Endothelial cell of umbilical vein (primary cell): ENCODE results near the gene GNB1. TPM values are rescaled to one million over a fixed set of nuclear protein-coding genes. Genes with fewer than 3 reads are reported as not detected.

Experiments
- BruUV-seq: library from RNA; stranded (reverse); fragments of 400-500 nt; replicated peaks from 2 replicates; lab custom pipeline; 2021; lab: Mats Ljungman, UMichigan
- CTCF ChIA-PET: fragments of 300-600, 350-600 bp; sonication (Branson Sonifier 250); formaldehyde crosslinking; loops from one replicate; lab custom pipeline; 2021; ENCODE audit warnings: antibody characterized with exemption, inconsistent platforms; lab: Charles Lee
- POLR2A ChIA-PET: fragments of 300-600, 350-600 bp; sonication (Branson Sonifier 250); formaldehyde crosslinking; loops from one replicate; lab custom pipeline; 2021; ENCODE audit warnings: antibody characterized with exemption, inconsistent platforms; lab: Charles Lee
- DNase-seq: peaks from one replicate; pipeline ENCODE4 v3.0.0-alpha.2; 2011; ENCODE audit warnings: low read depth, low spot score
- FAIRE-seq: peaks from 2 replicates; lab custom pipeline; 2011; peaks lifted over from hg19 to GRCh38; lab: Jason Lieb, UNC
- H2AFZ ChIP-seq: 2 replicates; pipeline ENCODE4 v1.6.0; 2012; ENCODE audit warnings: low read depth, low read length, control low read depth, inconsistent platforms
- H3K27ac ChIP-seq: 2 replicates; pipeline ENCODE4 v1.5.1; 2011; ENCODE audit warnings: low read depth, mild to moderate bottlenecking, control low read depth, low read length, moderate library complexity; ENCODE audit not compliant: insufficient read depth
- H3K27me3 ChIP-seq, 2 experiments: 2 replicates each; pipeline versions ENCODE4 v1.6.0 to v1.6.1; 2011; ENCODE audit warnings: low read length in 2 of 2, mixed read lengths in 1 of 2; ENCODE audit not compliant: control insufficient read depth in 2 of 2, insufficient read depth in 2 of 2
- H3K36me3 ChIP-seq, 2 experiments: 2 replicates in 1 of 2; 3 replicates in 1 of 2; pipeline ENCODE4 v1.5.1; 2011; ENCODE audit warnings: low read length in 2 of 2, mild to moderate bottlenecking in 1 of 2, moderate library complexity in 1 of 2; ENCODE audit not compliant: control insufficient read depth in 2 of 2, insufficient read depth in 2 of 2; ENCODE audit errors: extremely low read depth in 1 of 2
- H3K4me1 ChIP-seq: 3 replicates; pipeline ENCODE4 v1.5.1; 2011; ENCODE audit warnings: mild to moderate bottlenecking, low read length; ENCODE audit not compliant: control insufficient read depth, insufficient read depth; ENCODE audit errors: extremely low read depth
- H3K4me2 ChIP-seq: 2 replicates; pipeline ENCODE4 v1.6.1; 2011; ENCODE audit warnings: low read length, control low read depth, mixed read lengths; ENCODE audit not compliant: insufficient read depth
- H3K4me3 ChIP-seq, 3 experiments: fragments of 200-600 bp in 1 of 3; sonication (generic), shearing (Covaris generic) in 1 of 3; replicated peaks in 1 of 3; 2 replicates each; pipeline ENCODE4 v1.5.1; 2011 to 2016; ENCODE audit warnings: control low read depth in 3 of 3, low read length in 3 of 3, mild to moderate bottlenecking in 2 of 3, inconsistent platforms in 1 of 3, low read depth in 1 of 3, moderate library complexity in 1 of 3; ENCODE audit not compliant: insufficient read depth in 1 of 3
- H3K79me2 ChIP-seq: 2 replicates; pipeline ENCODE4 v1.6.0; 2012; ENCODE audit warnings: low read length, inconsistent platforms; ENCODE audit not compliant: control insufficient read depth, insufficient read depth
- H3K9ac ChIP-seq: replicated peaks from 2 replicates; pipeline ENCODE3; 2011; ENCODE audit warnings: low read length, control low read depth; ENCODE audit not compliant: insufficient read depth; ENCODE audit errors: extremely low read depth
- H3K9me1 ChIP-seq: replicated peaks from 3 replicates; pipeline ENCODE4 v1.6.0; 2011; ENCODE audit warnings: mild to moderate bottlenecking, low read length; ENCODE audit not compliant: control insufficient read depth, insufficient read depth; ENCODE audit errors: extremely low read depth
- H3K9me3 ChIP-seq: replicated peaks from 2 replicates; pipeline ENCODE4 v1.5.1; 2012; ENCODE audit warnings: low read length, inconsistent platforms; ENCODE audit not compliant: control insufficient read depth, insufficient read depth
- H4K20me1 ChIP-seq: replicated peaks from 2 replicates; pipeline ENCODE3; 2011; ENCODE audit warnings: mild to moderate bottlenecking, low read length; ENCODE audit not compliant: control insufficient read depth, insufficient read depth; ENCODE audit errors: extremely low read depth
- CTCF ChIP-seq, 2 donors: IDR thresholded peaks; 1 replicate in 1 of 2; 2 replicates in 1 of 2; pipeline ENCODE4 v1.5.1; 2011; ENCODE audit warnings: low read length in 2 of 2, mild to moderate bottlenecking in 2 of 2, moderate library complexity in 2 of 2, control low read depth in 1 of 2, inconsistent platforms in 1 of 2, low read depth in 1 of 2; ENCODE audit not compliant: insufficient read depth in 1 of 2; ENCODE audit errors: extremely low read depth in 1 of 2
- EZH2 ChIP-seq: IDR thresholded peaks from 2 replicates; pipeline ENCODE4 v1.6.1; 2012; ENCODE audit warnings: borderline replicate concordance, low read depth, mild to moderate bottlenecking, moderate library complexity, low read length, inconsistent platforms; ENCODE audit not compliant: severe bottlenecking
- FOS ChIP-seq: IDR thresholded peaks from 2 replicates; pipeline ENCODE4 v1.6.1; 2011; ENCODE audit warnings: mild to moderate bottlenecking, low read length, moderate library complexity, borderline replicate concordance; ENCODE audit not compliant: insufficient read depth
- GATA2 ChIP-seq: IDR thresholded peaks from 2 replicates; pipeline ENCODE4 v1.7.0; 2011; ENCODE audit warnings: low read depth, mild to moderate bottlenecking, moderate library complexity, mixed read lengths, low read length; ENCODE audit not compliant: insufficient read length, insufficient read depth
- JUN ChIP-seq: IDR thresholded peaks from 2 replicates; pipeline ENCODE4 v1.6.1; 2011; ENCODE audit warnings: borderline replicate concordance, low read depth; ENCODE audit not compliant: insufficient read length, insufficient read depth
- MAX ChIP-seq: IDR thresholded peaks from 2 replicates; pipeline ENCODE4 v1.6.1; 2011; ENCODE audit not compliant: insufficient read depth, insufficient read length
- MYC ChIP-seq: IDR thresholded peaks from one replicate; pipeline ENCODE4 v1.6.1; 2011; ENCODE audit warnings: mild to moderate bottlenecking, low read depth, low read length
- POLR2A ChIP-seq: IDR thresholded peaks from 2 replicates; pipeline ENCODE4 v1.6.1; 2012; ENCODE audit warnings: low read depth, mild to moderate bottlenecking, control low read depth, low read length
- POLR2AphosphoS5 ChIP-seq: IDR thresholded peaks from 2 replicates; pipeline ENCODE4 v1.6.1; 2012; ENCODE audit warnings: low read depth, mild to moderate bottlenecking, control low read depth, low read length, moderate library complexity; ENCODE audit not compliant: insufficient read depth
- dilution Hi-C: fragments of 300-500 bp; cut with MboI; formaldehyde crosslinking; loops from one replicate; pipeline ENCODE4 v1.15.0; 2019; ENCODE audit warnings: low sequenced_read_pairs; ENCODE audit not compliant: extremely low pct_ligation_motif_present
- intact Hi-C: fragments of 100-400 bp; cut with micrococcal nuclease; formaldehyde crosslinking; loops from one replicate; pipeline ENCODE4 v1.10.0; 2022
- polyA plus RNA-seq, 4 experiments: library from polyadenylated mRNA; depleted of rRNA in 3 of 4; stranded (reverse) in 3 of 4; unstranded in 1 of 4; fragments of >200 nt; gene quantifications; 2 replicates each; pipeline versions ENCODE4 v1.2.1 to v1.2.3, GENCODE V29; 2011 to 2012; ENCODE audit warnings: missing spikeins in 1 of 4
- total RNA-seq: library from RNA; stranded (reverse); gene quantifications from 2 replicates; pipeline ENCODE4 v1.2.3, GENCODE V29; 2021

GNB1 gene
- total and polyA plus RNA-seq, 2 donors (not counting 3 experiments of a cell fraction or from before 2014, with no cell fraction given): 501 to 529 TPM

DNA sequence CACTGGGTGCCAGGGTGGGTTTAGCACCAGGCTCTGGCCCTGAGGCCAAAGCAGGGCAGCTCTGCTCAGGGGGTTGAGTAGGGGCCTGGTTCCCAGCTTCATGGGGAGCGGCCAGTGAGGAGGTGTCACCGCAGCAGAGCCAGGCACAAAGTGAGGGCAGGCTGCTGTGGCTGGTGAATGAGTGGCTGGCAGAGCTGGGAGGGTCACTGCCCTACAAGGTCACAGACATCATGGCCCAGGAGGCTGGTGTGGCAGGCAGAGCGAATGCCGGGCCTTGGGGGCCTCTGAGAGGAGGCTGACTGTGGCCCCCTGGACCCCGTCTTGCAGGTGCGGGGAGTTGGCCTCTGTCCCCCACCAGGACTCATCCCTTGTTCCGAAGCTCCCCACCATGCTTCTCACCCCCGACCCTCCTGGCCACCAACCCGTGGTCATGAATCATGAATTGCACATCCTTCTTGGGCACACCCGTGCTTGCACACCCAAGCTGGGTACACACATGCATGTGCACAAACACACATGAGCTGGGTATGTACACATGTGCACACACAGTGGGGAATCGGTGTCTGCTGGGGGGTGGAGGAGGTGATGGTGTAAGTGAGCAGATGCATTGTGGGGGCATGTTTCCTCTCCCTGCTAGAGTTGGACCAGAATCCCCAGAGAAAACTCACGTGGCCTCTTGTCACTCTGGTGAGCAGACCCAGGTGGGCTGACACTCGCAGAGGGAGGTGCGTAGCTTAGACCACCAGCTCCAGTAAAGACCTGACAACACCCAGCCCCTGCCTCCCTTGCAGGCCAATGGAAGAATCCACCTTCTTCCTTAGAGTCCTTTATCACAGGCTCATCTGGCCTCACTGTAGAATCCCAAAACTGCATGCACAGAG lies 4.8 kb upstream of the GNB1 start:
- Histone ChIP-seq H4K20me1 (no peaks in the 10 kb centered on the region), H3K4me2 (no peak overlapping the region), H3K36me3 (no peaks in the 10 kb centered on the region), H3K4me3 (no peak overlapping the region), H3K27ac (no peak overlapping the region), H3K9me3 (no peaks in the 10 kb centered on the region), H3K4me1 (peaks cover 7% of the 10 kb centered on the region), H3K9ac (no peak overlapping the region), H3K79me2 (no peaks in the 10 kb centered on the region), H3K27me3 (no peaks in the 10 kb centered on the region), H2AFZ (no peak overlapping the region), H3K9me1 (no peaks in the 10 kb centered on the region)
- ChIA-PET POLR2A (no interaction called here), CTCF (interaction anchor here (0.6 to 2.6 kb wide), 3 partner anchors 10 to 13 kb away, joined by 3 to 15 read pairs (median 3); no protein-coding TSS in a partner anchor)
- no peak for TF ChIP-seq MYC
- no peak for TF ChIP-seq JUN
- TF ChIP-seq POLR2A: no peak
- TF ChIP-seq POLR2AphosphoS5: no peak
- TF ChIP-seq FOS: no peak
- no peak for TF ChIP-seq GATA2
- no peak for TF ChIP-seq CTCF (IDR thresholded peaks at IDR 0.05; ENCODE audit: extremely low read depth in 1 of 2, insufficient read depth in 1 of 2, low read depth in 1 of 2, low read length in 2 of 2)
- TF ChIP-seq EZH2: no peak
- TF ChIP-seq MAX: no peak
- intact Hi-C loops (no loop called here), dilution Hi-C loops (no loop called here)
- FAIRE-seq (no peak), DNase-seq (no peak)
- no TSS peak for BruUV-seq
